G401 (cell line): ENCODE data around the gene CYP2C8. TPM values are rescaled to one million over a fixed set of nuclear protein-coding genes. Genes with fewer than 3 reads are reported as not detected.

Experiments used
- DNase-seq: peaks from one replicate; pipeline ENCODE4 v3.0.0-alpha.2; 2015; ENCODE audit warnings: low spot score
- in situ Hi-C: cut with HindIII; loops from 2 replicates; pipeline ENCODE4 v1.10.0; 2016; ENCODE audit warnings: low sequenced_read_pairs, mixed read lengths
- total RNA-seq: library from RNA; depleted of rRNA; stranded (reverse); fragments of >200 nt; shearing (Covaris generic); gene quantifications from 2 replicates; pipeline ENCODE4 v1.2.3, GENCODE V29; 2014; rRNA removed

Gene CYP2C8
- total RNA-seq, 1 experiment from 2014 or later: not detected

- no peak for DNase-seq
- in situ Hi-C loops: no loop called here
Observed at GRCh38 chr10:94989192-94989591, 80.1 kb downstream of the CYP2C8 start.

Other genes with a start within 250 kb of the CYP2C8 start
- not detected in 2 replicates for gene CYP2C9, start 130.8 kb downstream of the CYP2C8 start, total RNA-seq
- gene ACSM6, start 124.7 kb upstream of the CYP2C8 start, total RNA-seq: not detected in 2 replicates
- not detected in 2 replicates for gene PDLIM1, start 221.5 kb upstream of the CYP2C8 start, total RNA-seq